Bronchus fibroblast of lung (primary cell): Measurements from ENCODE around the gene DIPK1C. TPM values are rescaled to one million over a fixed set of nuclear protein-coding genes. Genes with fewer than 3 reads are reported as not detected.

Source experiments
- total RNA-seq: library from RNA; depleted of rRNA; stranded (reverse); fragments of >200 nt; gene quantifications from 2 replicates; pipeline ENCODE4 v1.2.3, GENCODE V29; 2015

Gene DIPK1C
- not detected in 2 replicates for total RNA-seq

GRCh38 chr18:74457043-74457724, at the start of gene DIPK1C:
Gene DIPK1C, minus strand, starts transcription at chr18:74457308. Its CDS starts 49 bp downstream, at chr18:74457259.

GRCh38 chr18:74495581-74496507, 38.7 kb upstream of the DIPK1C start, which contains the start of gene CNDP2:
Gene CNDP2, plus strand, starts transcription at chr18:74496363. Its CDS starts 3,611 bp downstream, at chr18:74499974.

Other genes starting within 250 kb of the DIPK1C start
- gene CYB5A, start 165.3 kb downstream of the DIPK1C start, total RNA-seq, result 120 and 121 TPM in 2 replicates
- not detected in 2 replicates for gene C18orf63, start 141.5 kb downstream of the DIPK1C start, total RNA-seq
- gene CNDP2, start 39.1 kb upstream of the DIPK1C start, total RNA-seq, result 78.2 and 86.9 TPM in 2 replicates
- 0.15 TPM in 1 of 2 replicates, not detected in the other for gene CNDP1, start 77.2 kb upstream of the DIPK1C start, total RNA-seq
- 3.6 and 3.9 TPM in 2 replicates for gene ZNF407, start 140.6 kb upstream of the DIPK1C start, total RNA-seq